Left renal pelvis (tissue), 4 donors: ENCODE data around the gene SIX3. TPM values are rescaled to one million over a fixed set of nuclear protein-coding genes. Genes with fewer than 3 reads are reported as not detected.

Experiments used
- DNase-seq, 4 donors: peaks; one replicate each; pipeline ENCODE4 v3.0.0-alpha.2; 2013; ENCODE audit warnings: low read depth in 4 of 4, low spot score in 3 of 4
- polyA plus RNA-seq, 4 donors: library from polyadenylated mRNA; unstranded; fragments of 120-200 nt; gene quantifications; one replicate each; pipeline ENCODE4 v1.2.1, GENCODE V29; 2013; ENCODE audit not compliant: insufficient read length in 4 of 4

Gene SIX3
- polyA plus RNA-seq, 4 donors, result not detected

DNA sequence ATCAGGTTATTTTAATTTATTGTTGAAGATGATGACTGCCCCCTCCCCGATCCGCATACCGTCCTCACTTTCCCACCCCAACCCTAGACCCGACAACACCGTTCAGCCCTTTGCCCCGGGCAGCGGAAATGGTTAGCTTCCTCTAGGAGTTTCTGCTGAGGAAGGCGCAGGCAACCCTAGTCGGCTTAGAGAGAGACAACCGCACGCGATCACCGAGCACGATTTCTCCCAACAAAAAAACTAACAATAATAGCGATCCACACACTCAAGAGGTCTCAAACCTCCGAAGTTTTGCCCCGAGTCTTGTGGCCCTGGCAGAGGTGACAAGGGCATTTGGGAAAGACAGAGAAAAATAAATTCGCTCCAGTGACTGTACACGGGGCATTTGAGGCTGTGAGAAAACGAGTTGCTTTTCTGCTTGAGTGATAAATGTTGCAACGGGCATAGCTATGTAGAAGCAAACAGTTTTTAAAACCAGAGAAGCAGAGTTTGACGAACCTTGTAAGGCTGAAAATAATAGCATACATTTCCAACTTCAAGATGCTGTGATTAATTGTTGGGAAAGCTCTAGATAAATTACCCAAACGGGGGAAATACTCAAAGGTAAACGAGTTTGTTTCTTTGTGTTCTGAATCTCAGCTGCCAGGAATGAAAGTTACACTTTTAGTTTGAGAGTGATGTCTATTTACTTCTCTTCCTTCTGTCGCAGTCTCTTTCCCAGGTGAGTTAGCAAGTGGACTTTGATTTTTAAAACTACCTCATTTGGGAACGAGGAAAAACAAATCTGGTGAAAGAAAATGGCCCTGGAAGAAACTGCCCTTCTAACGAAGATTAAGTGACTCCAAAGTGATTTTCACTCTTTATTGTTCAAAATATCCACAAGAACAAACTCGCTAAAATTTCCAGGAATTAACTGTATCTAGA lies 11.0 kb upstream of the SIX3 start:
- no peak for DNase-seq

DNA sequence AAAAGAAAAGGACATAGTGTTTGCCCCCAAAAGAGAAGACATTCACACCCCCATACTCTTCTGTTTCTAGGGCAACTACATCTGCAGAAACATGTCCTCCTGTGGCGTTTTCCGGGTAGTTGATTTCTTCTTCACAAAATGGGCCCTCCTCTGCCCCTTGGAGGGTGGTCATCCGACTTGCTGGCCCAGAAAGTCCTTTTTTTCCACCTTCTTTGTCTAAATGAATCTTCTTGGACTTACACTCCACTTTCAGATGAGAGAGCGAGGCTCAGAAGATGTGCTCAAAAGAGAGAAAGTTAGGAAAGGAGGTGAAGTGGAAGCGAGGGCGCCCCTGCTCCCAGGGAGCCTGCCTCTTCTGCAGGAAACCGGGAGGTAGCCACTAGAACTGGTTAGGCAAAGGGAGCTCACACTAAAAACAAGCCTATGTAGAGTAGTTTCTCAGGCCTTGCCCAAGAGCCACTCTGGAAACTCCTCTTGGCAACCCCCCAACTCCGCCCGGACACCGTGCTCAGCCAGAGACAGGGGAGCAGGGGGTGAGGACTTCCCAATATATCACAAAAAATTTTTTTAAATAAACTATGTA lies 10.2 kb upstream of the SIX3 start:
- DNase-seq, result no peak

- no peak for DNase-seq
These were observed 9.4 kb upstream of the SIX3 start for GRCh38 chr2:44932079-44932478.

DNA sequence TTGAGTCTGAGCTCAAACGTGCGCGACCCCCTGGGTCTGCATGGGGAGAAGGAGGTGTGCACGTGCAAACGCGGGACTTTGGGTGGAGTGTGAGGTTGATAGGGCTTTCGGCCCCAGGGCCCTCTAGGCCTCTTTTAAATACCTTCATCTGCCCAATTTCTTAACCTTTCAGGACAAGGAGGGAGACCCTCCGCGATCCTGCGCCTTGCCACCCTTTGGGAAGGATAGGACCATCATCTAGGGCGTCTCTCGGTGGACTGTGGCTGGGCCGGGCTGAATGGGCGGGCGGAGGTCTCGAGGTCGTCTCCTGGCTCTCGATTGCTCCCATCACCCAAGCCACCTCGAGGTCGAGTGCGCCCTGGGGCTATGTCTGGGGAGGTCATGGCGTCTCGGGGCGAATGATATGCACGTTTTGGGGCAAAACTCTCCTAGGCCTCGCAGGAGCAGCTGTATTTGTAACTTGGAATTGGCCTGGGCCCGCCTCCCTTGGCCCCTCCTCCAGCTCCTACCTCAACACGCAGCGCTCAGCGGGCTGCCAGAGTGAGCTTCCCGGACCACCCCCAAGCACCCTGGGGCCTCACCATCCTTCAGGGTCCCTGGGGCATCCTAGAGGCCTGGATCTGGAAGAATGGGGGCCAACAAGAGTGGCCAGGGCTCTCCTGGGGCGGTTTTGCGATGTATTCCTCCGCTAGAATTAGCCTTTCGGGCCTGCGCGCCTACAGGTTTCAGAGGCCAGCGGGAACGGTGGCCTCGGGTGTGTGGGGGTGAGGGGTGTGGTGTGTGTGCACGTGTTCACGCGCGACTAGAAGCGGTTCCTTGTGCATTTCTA lies 8.7 kb upstream of the SIX3 start:
- no peak for DNase-seq

DNA sequence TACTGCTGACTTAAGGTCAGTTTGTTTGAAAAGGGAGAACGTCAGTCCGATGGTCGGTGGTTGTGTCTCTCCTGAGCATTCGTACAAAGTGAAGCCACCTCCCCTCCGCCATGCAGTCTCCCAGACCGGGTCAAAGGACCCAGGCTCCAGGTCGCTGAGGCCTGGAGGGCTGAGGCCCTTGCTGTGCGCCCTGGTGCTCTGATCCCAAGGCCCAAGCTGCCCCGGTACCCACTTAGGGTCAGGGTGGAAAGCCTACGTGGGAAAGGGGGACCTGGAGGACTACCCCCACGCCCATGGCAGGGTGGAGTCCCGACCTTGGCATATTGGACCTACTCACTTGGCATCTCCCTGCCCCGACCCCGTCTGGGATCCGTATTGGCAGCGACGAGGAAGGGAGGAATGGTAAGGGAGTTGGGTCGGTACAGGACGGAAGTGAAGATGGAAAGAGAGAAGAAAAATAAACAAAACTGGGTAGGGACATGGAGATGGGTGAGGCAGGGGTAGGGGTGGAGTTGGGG lies 8.0 kb upstream of the SIX3 start:
- DNase-seq, result no peak

DNA sequence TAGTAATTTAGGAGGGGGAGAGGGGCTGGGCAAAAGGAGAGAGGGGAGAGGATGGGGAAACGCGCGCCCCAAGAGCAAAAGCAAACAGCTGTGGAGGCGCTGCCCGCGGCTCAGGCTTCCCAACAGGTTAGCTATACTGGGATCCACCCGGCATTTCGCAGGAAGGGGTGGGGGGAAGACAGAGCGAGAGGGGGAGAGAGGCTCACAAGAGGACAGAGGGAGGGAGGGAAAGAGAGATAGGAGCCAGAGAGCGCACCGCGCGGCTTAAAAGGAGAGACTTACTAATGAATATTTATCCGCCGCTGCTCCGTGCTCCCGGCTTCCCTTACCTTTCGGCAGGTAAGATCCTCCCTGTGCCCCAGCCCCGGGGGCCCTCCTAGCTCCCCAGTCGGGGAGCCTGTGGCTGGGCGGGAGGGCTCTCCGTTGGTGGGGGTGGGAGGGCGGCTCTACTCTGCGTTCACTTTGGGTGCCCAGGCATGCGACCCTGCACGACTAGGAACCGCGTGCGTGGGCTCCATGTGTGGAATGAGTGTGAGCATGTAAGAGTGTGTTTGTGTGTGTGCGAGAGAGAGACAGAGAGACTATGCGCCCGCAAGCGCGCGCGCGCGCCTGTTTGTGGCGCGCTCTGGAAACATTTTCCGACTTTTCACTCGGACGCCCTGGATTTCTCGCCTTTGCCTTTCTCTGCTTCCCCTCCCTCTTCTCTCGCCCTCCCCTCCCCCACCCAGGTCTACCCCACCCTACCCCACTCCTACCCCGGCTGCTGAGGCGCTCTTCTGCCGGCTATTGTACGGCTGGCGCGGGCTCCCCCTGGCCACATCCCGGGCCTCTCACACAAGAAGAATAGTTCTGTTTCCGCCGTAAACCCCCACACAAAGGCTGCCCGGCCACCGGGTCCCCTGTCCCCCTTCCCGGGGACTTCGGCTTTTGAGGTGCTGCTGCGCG lies 7.2 kb upstream of the SIX3 start:
- DNase-seq, result no peak

DNA sequence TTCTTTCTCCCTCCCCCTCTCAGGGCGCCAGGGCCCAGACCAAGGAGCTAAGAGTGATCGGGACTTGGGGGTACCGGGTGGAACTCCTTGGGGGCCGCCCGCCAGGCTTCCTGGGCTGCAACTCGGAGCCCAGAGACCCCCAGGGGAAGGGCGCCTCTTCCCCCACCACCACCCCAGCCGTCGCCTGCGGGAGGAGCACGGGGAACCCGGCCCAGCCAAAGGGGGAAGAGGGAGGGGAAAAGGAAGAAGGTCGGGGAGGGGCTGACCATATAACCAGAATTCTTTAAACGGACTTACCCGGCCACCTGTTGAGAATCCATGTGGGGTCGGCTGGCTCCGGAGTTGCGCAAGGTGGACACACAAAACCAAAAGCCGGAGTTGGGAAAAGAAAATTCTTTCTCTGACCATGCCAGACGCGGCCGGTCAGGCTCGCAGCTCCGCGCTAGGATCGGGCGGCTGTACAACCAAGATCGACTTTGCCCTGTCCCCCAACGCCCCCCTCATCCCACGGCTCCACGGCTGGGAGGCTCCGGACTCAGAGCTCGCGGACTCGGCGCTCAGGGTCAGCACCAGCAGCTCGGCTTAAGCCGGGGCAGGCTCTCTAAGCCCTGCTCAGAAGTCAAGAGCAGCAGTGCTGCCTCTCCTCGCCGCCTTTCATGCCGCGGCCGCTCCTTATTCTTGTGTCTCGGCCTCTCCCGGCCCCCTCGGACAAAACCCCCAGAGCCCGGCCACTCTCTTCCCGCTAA lies 6.3 kb upstream of the SIX3 start:
- DNase-seq, result no peak

GRCh38 chr2:44935729-44936098 lies 5.8 kb upstream of the SIX3 start:
- DNase-seq, result no peak

DNA sequence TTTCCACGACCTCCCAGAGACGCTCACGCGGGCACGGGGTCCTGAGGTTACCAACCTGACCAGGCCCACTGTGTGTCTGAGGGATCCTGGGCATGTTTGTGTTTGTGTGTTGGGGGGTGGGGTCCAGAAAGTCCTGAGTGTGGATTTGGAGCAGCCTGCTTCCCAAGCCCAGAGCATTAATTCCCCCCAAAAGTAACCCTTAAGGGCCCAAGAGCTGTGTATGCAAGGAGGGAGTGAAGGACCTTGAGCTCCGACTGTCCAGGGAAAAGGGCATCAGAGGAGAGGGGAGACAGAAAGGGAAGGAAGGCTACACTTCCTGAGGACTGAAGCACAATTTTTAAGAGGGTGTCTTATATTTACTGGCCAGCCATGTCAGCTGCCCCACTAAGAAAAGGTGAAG lies 5.2 kb upstream of the SIX3 start:
- DNase-seq, result no peak

DNA sequence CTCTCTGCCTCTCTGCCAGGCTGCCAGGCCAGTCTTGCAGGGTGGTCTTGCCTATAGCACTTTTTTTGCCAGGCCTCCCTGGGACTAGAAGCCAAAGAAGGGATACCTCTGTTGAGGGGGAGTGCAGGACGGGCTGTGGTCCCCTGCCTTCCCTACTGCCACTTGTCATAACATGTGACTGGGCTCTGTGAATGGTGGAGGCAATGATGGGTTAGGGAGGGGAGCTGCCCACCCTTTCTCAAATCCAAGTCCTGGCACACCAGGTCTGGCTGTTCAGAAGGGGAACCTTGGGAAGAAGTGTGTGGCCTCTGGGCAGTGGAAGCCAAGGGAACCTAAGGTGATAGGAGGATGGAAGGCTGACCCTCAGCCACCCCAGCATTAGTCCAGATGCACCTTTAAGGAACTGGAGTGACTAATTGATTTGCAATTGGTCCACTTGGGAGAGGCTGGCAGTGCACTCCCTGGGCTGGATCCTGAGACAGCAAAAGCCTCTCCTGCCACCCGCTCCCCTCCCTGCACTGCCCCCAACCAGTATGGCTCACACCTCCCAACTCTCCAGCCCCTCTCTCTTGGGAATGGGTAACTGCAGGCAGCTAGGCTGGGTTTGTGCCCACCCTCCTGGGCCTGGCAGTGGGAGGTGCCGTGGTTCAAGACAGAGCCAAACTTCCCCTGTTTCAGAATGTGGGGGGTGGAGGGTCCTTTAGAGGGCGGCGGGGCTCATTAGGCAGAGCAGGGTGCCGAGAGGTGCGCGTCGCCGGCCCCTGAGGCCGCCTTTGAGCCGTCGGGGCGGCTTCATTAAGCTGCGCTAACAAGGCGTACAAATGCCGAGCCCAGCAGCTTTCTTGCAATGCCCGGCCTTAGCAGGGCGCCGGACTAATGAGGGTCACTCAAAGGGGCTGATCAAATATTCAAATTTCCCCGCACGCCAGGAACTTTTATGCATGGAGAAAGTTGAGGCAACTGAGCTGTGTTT lies 4.5 kb upstream of the SIX3 start:
- DNase-seq, result no peak

DNA sequence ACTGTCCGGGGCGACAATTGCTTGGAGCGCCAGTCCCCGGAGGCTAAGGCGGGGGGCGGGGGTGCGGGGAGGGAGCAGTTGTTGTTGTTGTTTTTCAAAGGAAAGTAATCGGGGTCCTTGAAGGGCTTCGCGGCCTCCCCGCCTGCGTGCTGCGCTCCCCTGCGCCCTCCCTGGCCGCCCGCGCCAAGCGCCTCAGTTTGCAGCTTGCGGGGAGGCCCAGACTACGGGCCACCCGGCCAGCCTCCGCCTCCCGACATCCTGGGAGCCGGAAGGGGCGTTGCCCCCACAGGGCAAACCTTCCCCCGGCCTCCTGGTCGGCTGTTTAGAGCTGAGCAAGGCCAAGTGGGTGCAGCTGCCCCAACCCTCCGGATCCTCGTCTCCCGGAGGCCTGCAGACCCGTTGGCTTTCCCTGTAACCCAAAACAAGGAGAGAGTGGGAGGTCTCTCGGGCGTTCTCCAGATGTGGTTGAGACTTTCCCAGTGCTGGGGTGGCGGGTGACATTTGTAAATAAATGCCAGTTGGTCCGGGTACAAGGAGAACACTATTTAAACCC lies 3.7 kb upstream of the SIX3 start:
- no peak for DNase-seq

- DNase-seq, result no peak
These were observed 3.0 kb upstream of the SIX3 start for GRCh38 chr2:44938287-44939105.

DNA sequence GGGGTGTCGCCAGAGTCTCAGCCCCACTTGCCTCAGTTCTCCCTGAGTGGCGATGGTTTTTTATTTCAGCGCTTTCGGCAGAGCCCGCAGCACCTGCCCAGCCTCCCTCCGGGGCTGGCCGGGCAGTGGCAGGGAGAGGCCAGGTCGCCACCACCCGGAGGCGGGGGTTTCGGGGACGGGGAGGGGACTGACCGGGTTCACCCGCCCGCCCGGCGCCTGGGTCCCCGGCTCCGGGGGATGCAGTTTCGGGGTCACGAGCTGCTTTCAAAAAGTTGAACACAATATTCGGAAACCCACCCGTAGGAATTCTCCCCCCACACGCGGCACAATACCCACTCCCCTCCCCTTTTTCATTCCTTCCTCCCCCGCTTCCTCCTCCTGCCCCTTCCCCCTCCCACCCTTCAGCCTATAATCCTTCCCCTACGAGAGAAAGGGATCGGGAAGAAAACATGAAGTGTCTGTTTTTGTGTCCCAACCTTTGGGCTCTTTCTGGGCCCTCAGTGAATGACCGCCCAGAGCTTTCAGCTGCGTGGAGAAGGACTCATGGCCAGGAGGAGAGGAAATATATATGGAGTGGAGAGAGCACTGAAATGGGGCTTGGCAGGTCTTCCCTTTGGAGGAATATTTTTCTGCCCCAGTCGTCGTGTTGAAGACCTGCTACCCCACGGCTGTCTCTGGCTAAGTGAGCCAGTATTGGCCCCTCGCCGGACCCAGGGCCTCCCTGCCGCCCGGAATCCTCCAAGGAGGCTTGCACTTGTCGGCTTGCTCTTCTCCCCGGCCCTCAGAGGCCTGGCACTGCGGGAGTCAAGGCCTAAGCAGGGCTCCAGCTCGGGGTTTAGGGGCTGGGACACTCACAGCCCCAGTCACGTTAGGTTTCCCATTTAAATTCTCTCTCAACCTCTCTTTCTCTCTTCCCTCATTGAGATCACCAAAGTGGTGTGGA lies 2.1 kb upstream of the SIX3 start:
- no peak for DNase-seq

DNA sequence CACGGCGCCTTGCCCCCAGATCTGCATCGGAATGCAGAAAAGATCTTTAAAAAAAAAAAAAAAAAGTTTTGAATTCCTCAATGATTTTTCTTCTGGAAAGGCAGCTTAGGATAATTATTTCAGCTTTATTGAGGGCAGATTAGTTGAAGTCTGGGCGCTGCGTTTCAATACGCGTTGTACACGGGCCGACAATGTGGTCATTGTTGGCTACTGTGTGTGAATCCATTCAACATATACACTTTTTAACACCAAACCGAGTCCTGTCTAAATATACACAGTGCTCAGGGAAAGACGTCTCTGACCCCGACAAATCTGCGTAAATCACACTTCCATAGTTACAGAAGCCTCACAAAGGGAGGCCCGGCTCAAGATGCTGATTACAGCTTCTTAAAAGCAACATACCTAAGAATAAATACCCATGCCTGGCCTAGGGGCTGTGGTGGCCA lies 1.4 kb upstream of the SIX3 start:
- no peak for DNase-seq

- DNase-seq, result no peak
These were observed 604 bp upstream of the SIX3 start for GRCh38 chr2:44940732-44941464.
